SK-N-SH (cell line): ENCODE data around the gene RRBP1. TPM values are rescaled to one million over a fixed set of nuclear protein-coding genes. Genes with fewer than 3 reads are reported as not detected.

Source experiments
- CTCF ChIA-PET: fragments of 300-600, 350-600 bp; formaldehyde crosslinking; extraction: SDS; loops from one replicate; lab custom pipeline; 2021; lab: Yijun Ruan, JAX
- POLR2A ChIA-PET: fragments of 350-600 bp; sonication (Branson Sonifier 250); formaldehyde crosslinking; extraction: SDS; loops from one replicate; lab custom pipeline; 2020; ENCODE audit warnings: antibody characterized with exemption, inconsistent platforms; lab: Yijun Ruan, JAX
- DNase-seq: peaks from one replicate; pipeline ENCODE4 v3.0.0; 2012
- H2AFZ ChIP-seq: fragments of 200-600 bp; sonication (generic); 2 replicates; pipeline ENCODE4 v1.8.1; 2016; ENCODE audit warnings: antibody characterized with exemption, mild to moderate bottlenecking, low read depth
- H3F3A ChIP-seq: fragments of 200-600 bp; sonication (generic); replicated peaks from 2 replicates; pipeline ENCODE3; 2016; ENCODE audit warnings: antibody characterized with exemption, mild to moderate bottlenecking; ENCODE audit not compliant: insufficient read depth
- H3K27ac ChIP-seq, 2 experiments: fragments of 200-500 bp in 1 of 2; fragments of 200-600 bp in 1 of 2; sonication (Bioruptor generic) in 1 of 2; sonication (generic), shearing (Covaris generic) in 1 of 2; 2 replicates each; pipeline versions ENCODE4 v1.5.1 to v1.6.1; 2014 to 2016; ENCODE audit warnings: low read depth in 2 of 2, inconsistent platforms in 1 of 2, low read length in 1 of 2, mild to moderate bottlenecking in 1 of 2, mixed read lengths in 1 of 2
- H3K27me3 ChIP-seq: fragments of 200-600 bp; sonication (generic), shearing (Covaris generic); 2 replicates; pipeline ENCODE4 v1.6.1; 2016; ENCODE audit warnings: mixed run types; ENCODE audit not compliant: insufficient read depth
- H3K36me3 ChIP-seq, 2 experiments: fragments of 200-500 bp in 1 of 2; fragments of 200-600 bp in 1 of 2; sonication (Bioruptor generic) in 1 of 2; sonication (generic) in 1 of 2; replicated peaks in 1 of 2; 2 replicates each; pipeline versions ENCODE3 to v1.5.1; 2014 to 2016; ENCODE audit warnings: low read length in 1 of 2, mild to moderate bottlenecking in 1 of 2; ENCODE audit not compliant: insufficient read depth in 2 of 2, control insufficient read depth in 1 of 2
- H3K4me1 ChIP-seq, 2 experiments: fragments of 200-500 bp in 1 of 2; fragments of 200-600 bp in 1 of 2; sonication (Bioruptor generic) in 1 of 2; sonication (generic), shearing (Covaris generic) in 1 of 2; 2 replicates each; pipeline versions ENCODE4 v1.5.1 to v1.6.1; 2014 to 2016; ENCODE audit warnings: low read depth in 1 of 2, low read length in 1 of 2, mixed run types in 1 of 2; ENCODE audit not compliant: insufficient read depth in 2 of 2, control insufficient read depth in 1 of 2
- H3K4me2 ChIP-seq: fragments of 200-600 bp; sonication (generic), shearing (Covaris generic); 2 replicates; pipeline ENCODE4 v1.6.1; 2017; ENCODE audit warnings: mixed run types
- H3K4me3 ChIP-seq, 2 experiments: fragments of 200-500 bp in 1 of 2; fragments of 200-600 bp in 1 of 2; sonication (Bioruptor generic) in 1 of 2; sonication (generic), shearing (Covaris generic) in 1 of 2; 2 replicates each; pipeline versions ENCODE4 v1.5.1 to v1.8.1; 2014 to 2016; ENCODE audit warnings: low read depth in 2 of 2, inconsistent platforms in 1 of 2, low read length in 1 of 2, mild to moderate bottlenecking in 1 of 2, mixed read lengths in 1 of 2, moderate library complexity in 1 of 2
- H3K79me2 ChIP-seq: fragments of 200-600 bp; sonication (generic); 2 replicates; pipeline ENCODE4 v1.8.1; 2017; ENCODE audit warnings: mild to moderate bottlenecking; ENCODE audit not compliant: insufficient read depth
- H3K9ac ChIP-seq: fragments of 200-600 bp; sonication (generic); 2 replicates; pipeline ENCODE4 v1.6.1; 2017; ENCODE audit warnings: mixed run types
- H3K9me2 ChIP-seq: fragments of 200-600 bp; sonication (generic); 2 replicates; pipeline ENCODE4 v1.6.1; 2017; ENCODE audit warnings: mixed run types
- H3K9me3 ChIP-seq: fragments of 200-600 bp; sonication (generic); 2 replicates; pipeline ENCODE4 v1.6.1; 2017; ENCODE audit warnings: mixed run types, mild to moderate bottlenecking, moderate library complexity
- H4K20me1 ChIP-seq: fragments of 200-600 bp; sonication (generic); 2 replicates; pipeline ENCODE4 v1.6.1; 2017; ENCODE audit warnings: mild to moderate bottlenecking, mixed run types; ENCODE audit not compliant: insufficient read depth
- EP300 ChIP-seq, 2 experiments: IDR thresholded peaks; 2 replicates each; pipeline versions ENCODE4 v1.4.0 to v1.6.1; 2012; ENCODE audit warnings: borderline replicate concordance in 1 of 2, low read depth in 1 of 2, low read length in 1 of 2
- EZH2phosphoT487 ChIP-seq: fragments of 200-600 bp; sonication (generic); IDR thresholded peaks from 2 replicates; pipeline ENCODE4 v1.6.1; 2017; ENCODE audit warnings: low read depth, mixed run types, mild to moderate bottlenecking, antibody characterized with exemption, moderate library complexity, borderline replicate concordance
- GATA2 ChIP-seq: sonication (generic); formaldehyde crosslinking; IDR thresholded peaks from 2 replicates; pipeline ENCODE4 v1.5.0; 2020; ENCODE audit warnings: mild to moderate bottlenecking, missing genetic modification reagents
- JUND ChIP-seq: IDR thresholded peaks from 2 replicates; pipeline ENCODE4 v1.4.0; 2012
- MAX ChIP-seq: IDR thresholded peaks from 2 replicates; pipeline ENCODE4 v1.4.0; 2012; ENCODE audit warnings: low read depth
- MEF2A ChIP-seq: IDR thresholded peaks from 2 replicates; pipeline ENCODE4 v1.4.0; 2012; ENCODE audit warnings: low read depth, borderline replicate concordance
- MXI1 ChIP-seq: IDR thresholded peaks from 2 replicates; pipeline ENCODE4 v1.6.1; 2012; ENCODE audit warnings: mild to moderate bottlenecking, low read depth, low read length, improper control_type of control experiment
- PBX3 ChIP-seq: IDR thresholded peaks from 2 replicates; pipeline ENCODE4; 2012
- POLR2AphosphoS5 ChIP-seq: IDR thresholded peaks from 2 replicates; pipeline ENCODE4 v1.6.1; 2012; ENCODE audit warnings: low read depth, low read length
- RCOR1 ChIP-seq: fragments of 150-350 bp; IDR thresholded peaks from 2 replicates; pipeline ENCODE4 v1.6.1; 2017; ENCODE audit warnings: antibody characterized with exemption, low read length
- REST ChIP-seq: IDR thresholded peaks from 2 replicates; pipeline ENCODE4 v1.6.1; 2012; ENCODE audit warnings: mild to moderate bottlenecking, low read depth, low read length, moderate library complexity
- SIN3A ChIP-seq: IDR thresholded peaks from 2 replicates; pipeline ENCODE4 v1.6.1; 2012; ENCODE audit warnings: low read depth, mild to moderate bottlenecking, low read length, moderate library complexity, borderline replicate concordance
- TAF1 ChIP-seq: IDR thresholded peaks from 2 replicates; pipeline ENCODE4 v1.6.1; 2012; ENCODE audit warnings: low read depth, mild to moderate bottlenecking, low read length, moderate library complexity, borderline replicate concordance
- TEAD4 ChIP-seq: IDR thresholded peaks from 2 replicates; pipeline ENCODE4 v1.4.0; 2012; ENCODE audit warnings: mild to moderate bottlenecking, borderline replicate concordance; ENCODE audit not compliant: insufficient read depth
- YY1 ChIP-seq: IDR thresholded peaks from 2 replicates; pipeline ENCODE4 v1.4.0; 2012; ENCODE audit warnings: low read depth, mild to moderate bottlenecking
- WGBS: methylation state at CpG from one replicate; pipeline ENCODE4 v1.1.6; 2017; ENCODE audit warnings: low lambda C conversion rate; 5-methylcytosine and 5-hydroxymethylcytosine counted together
- polyA plus RNA-seq, 3 experiments: library from polyadenylated mRNA; depleted of rRNA; stranded (reverse); fragments of >200 nt; gene quantifications; 2 replicates each; pipeline ENCODE4 v1.2.3, GENCODE V29; 2012
- TF ChIP-seq, protein P1 (sequence below): IDR thresholded peaks from 2 replicates; pipeline ENCODE4 v1.4.0; 2012; ENCODE audit warnings: low read depth, borderline replicate concordance
- TF ChIP-seq, protein P2 (sequence below): fragments of 150-350 bp; IDR thresholded peaks from 2 replicates; pipeline ENCODE4 v1.6.1; 2017; ENCODE audit warnings: antibody characterized with exemption, low read length, low read depth, borderline replicate concordance
- TF ChIP-seq, protein P3 (sequence below): fragments of 150-350 bp; IDR thresholded peaks from 2 replicates; pipeline ENCODE4 v1.6.1; 2016; ENCODE audit warnings: mild to moderate bottlenecking, low read depth, low read length

Gene RRBP1
- polyA plus RNA-seq, 1 of the 3 experiments (the other 2 are of a cell fraction): 50.2 TPM

- Histone ChIP-seq H3K4me3 (no peak overlapping the region), H3K9me2 (no peaks in the 10 kb centered on the region), H3K27ac (no peak overlapping the region), H3K4me1 (no peaks in the 10 kb centered on the region), H3K27me3 (no peaks in the 10 kb centered on the region), H3K36me3 (peaks cover 10 to 57% of the 10 kb centered on the region in 2 experiments), H3K9me3 (no peaks in the 10 kb centered on the region), H3K79me2 (no peaks in the 10 kb centered on the region), H3F3A (no peaks in the 10 kb centered on the region), H4K20me1 (0 out of 2 replicates have a peak, but pooled peaks cover 6% of the 10 kb centered on the region), H3K9ac (no peak overlapping the region), H2AFZ (no peak overlapping the region), H3K4me2 (no peak overlapping the region)
- WGBS: 97% methylated on average over 21 of the region's 27 CpGs
- CTCF ChIA-PET: interaction anchor here (1.0 to 1.5 kb wide), 3 partner anchors 9 to 18 kb away, joined by 3 to 4 read pairs (median 4); no protein-coding TSS in a partner anchor
- TF ChIP-seq EZH2phosphoT487 (no peak), REST (no peak), EP300 (IDR thresholded peaks at IDR 0.05; ENCODE audit: borderline replicate concordance in 1 of 2, low read depth in 1 of 2, low read length in 1 of 2) (no peak), PBX3 (no peak), MEF2A (no peak), RCOR1 (no peak), JUND (no peak), POLR2AphosphoS5 (no peak), SIN3A (no peak), GATA2 (no peak), TEAD4 (no peak), MXI1 (no peak), TAF1 (no peak), YY1 (no peak), MAX (no peak)
- TF ChIP-seq, protein P1, sequence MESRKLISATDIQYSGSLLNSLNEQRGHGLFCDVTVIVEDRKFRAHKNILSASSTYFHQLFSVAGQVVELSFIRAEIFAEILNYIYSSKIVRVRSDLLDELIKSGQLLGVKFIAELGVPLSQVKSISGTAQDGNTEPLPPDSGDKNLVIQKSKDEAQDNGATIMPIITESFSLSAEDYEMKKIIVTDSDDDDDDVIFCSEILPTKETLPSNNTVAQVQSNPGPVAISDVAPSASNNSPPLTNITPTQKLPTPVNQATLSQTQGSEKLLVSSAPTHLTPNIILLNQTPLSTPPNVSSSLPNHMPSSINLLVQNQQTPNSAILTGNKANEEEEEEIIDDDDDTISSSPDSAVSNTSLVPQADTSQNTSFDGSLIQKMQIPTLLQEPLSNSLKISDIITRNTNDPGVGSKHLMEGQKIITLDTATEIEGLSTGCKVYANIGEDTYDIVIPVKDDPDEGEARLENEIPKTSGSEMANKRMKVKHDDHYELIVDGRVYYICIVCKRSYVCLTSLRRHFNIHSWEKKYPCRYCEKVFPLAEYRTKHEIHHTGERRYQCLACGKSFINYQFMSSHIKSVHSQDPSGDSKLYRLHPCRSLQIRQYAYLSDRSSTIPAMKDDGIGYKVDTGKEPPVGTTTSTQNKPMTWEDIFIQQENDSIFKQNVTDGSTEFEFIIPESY: no peak
- TF ChIP-seq, protein P2, sequence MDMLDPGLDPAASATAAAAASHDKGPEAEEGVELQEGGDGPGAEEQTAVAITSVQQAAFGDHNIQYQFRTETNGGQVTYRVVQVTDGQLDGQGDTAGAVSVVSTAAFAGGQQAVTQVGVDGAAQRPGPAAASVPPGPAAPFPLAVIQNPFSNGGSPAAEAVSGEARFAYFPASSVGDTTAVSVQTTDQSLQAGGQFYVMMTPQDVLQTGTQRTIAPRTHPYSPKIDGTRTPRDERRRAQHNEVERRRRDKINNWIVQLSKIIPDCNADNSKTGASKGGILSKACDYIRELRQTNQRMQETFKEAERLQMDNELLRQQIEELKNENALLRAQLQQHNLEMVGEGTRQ: no peak
- TF ChIP-seq, protein P3, sequence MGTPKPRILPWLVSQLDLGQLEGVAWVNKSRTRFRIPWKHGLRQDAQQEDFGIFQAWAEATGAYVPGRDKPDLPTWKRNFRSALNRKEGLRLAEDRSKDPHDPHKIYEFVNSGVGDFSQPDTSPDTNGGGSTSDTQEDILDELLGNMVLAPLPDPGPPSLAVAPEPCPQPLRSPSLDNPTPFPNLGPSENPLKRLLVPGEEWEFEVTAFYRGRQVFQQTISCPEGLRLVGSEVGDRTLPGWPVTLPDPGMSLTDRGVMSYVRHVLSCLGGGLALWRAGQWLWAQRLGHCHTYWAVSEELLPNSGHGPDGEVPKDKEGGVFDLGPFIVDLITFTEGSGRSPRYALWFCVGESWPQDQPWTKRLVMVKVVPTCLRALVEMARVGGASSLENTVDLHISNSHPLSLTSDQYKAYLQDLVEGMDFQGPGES: no peak
- no peak for DNase-seq
- POLR2A ChIA-PET: no interaction called here
These were observed 54.7 kb downstream of the RRBP1 start for GRCh38 chr20:17627101-17627955.
